PC-3 (cell line): ENCODE results near the gene KRTAP20-2. TPM values are rescaled to one million over a fixed set of nuclear protein-coding genes. Genes with fewer than 3 reads are reported as not detected.

ENCODE experiments used
- ATAC-seq: fragments of 200-7000 bp; cut with Tn5 transposase; 2 replicates; pipeline ENCODE4 v1.9.1; 2020; ENCODE audit warnings: mild to moderate bottlenecking, moderate library complexity
- BruUV-seq: library from RNA; stranded (reverse); fragments of 400-500 nt; replicated peaks from 2 replicates; lab custom pipeline; 2021; lab: Mats Ljungman, UMichigan
- CTCF ChIA-PET: fragments of 300-600 bp; sonication (Branson Sonifier 250); formaldehyde crosslinking; loops from one replicate; lab custom pipeline; 2022; ENCODE audit warnings: antibody characterized with exemption; lab: Charles Lee
- POLR2A ChIA-PET: fragments of 300-600 bp; sonication (Branson Sonifier 250); formaldehyde crosslinking; loops from one replicate; lab custom pipeline; 2022; ENCODE audit warnings: antibody characterized with exemption; ENCODE audit not compliant: unreplicated experiment; lab: Charles Lee
- DNase-seq: peaks from one replicate; pipeline ENCODE4 v3.0.0-alpha.2; 2015
- H2AFZ ChIP-seq: fragments of 300-600 bp; sonication (generic); 2 replicates; pipeline ENCODE4 v1.6.0; 2016; ENCODE audit warnings: antibody characterized with exemption, low read length
- H3F3A ChIP-seq: fragments of 300-600 bp; sonication (generic); one replicate; pipeline ENCODE4 v1.6.0; 2017; ENCODE audit warnings: antibody characterized with exemption, low read length, control low read depth, mild to moderate bottlenecking; ENCODE audit not compliant: unreplicated experiment
- H3K27ac ChIP-seq: fragments of 300-600 bp; sonication (generic); 2 replicates; pipeline ENCODE4 v1.5.1; 2016; ENCODE audit warnings: mild to moderate bottlenecking, low read length
- H3K27me3 ChIP-seq: fragments of 300-600 bp; sonication (generic); 2 replicates; pipeline ENCODE4 v1.6.1; 2016; ENCODE audit warnings: low read length, mixed read lengths
- H3K36me3 ChIP-seq: fragments of 300-600 bp; sonication (generic); 2 replicates; pipeline ENCODE4 v1.6.1; 2016; ENCODE audit warnings: low read depth, mixed run types, low read length, mixed read lengths
- H3K4me1 ChIP-seq: fragments of 300-600 bp; sonication (generic); 2 replicates; pipeline ENCODE4 v1.5.1; 2016; ENCODE audit warnings: low read length; ENCODE audit not compliant: insufficient read depth
- H3K4me2 ChIP-seq: fragments of 300-600 bp; sonication (generic); 2 replicates; pipeline ENCODE4 v1.6.0; 2016; ENCODE audit warnings: low read length
- H3K4me3 ChIP-seq: fragments of 300-600 bp; sonication (generic); 2 replicates; pipeline ENCODE4 v1.5.1; 2016; ENCODE audit warnings: mild to moderate bottlenecking, low read length, mixed read lengths
- H3K79me2 ChIP-seq: fragments of 300-600 bp; sonication (generic); 2 replicates; pipeline ENCODE4 v1.6.1; 2017; ENCODE audit warnings: low read length, mixed read lengths
- H3K9ac ChIP-seq: fragments of 300-600 bp; sonication (generic); 2 replicates; pipeline ENCODE4 v1.6.0; 2016; ENCODE audit warnings: mild to moderate bottlenecking, low read length
- H3K9me2 ChIP-seq: fragments of 300-600 bp; sonication (generic); replicated peaks from 2 replicates; pipeline ENCODE4 v1.6.1; 2016; ENCODE audit warnings: mixed run types, low read length, mixed read lengths
- H3K9me3 ChIP-seq: fragments of 300-600 bp; sonication (generic); 2 replicates; pipeline ENCODE4 v1.6.1; 2016; ENCODE audit warnings: low read length, mixed read lengths
- H4K20me1 ChIP-seq: fragments of 300-600 bp; sonication (generic); 2 replicates; pipeline ENCODE4 v1.6.1; 2016; ENCODE audit warnings: low read length, mixed read lengths
- EZH2 ChIP-seq: fragments of 300-600 bp; sonication (generic); IDR thresholded peaks from one replicate; pipeline ENCODE4 v1.6.1; 2017; ENCODE audit warnings: antibody characterized with exemption, mild to moderate bottlenecking, low read length; ENCODE audit not compliant: unreplicated experiment
- EZH2phosphoT487 ChIP-seq: fragments of 300-600 bp; sonication (generic); IDR thresholded peaks from 2 replicates; pipeline ENCODE4 v1.6.1; 2018; ENCODE audit warnings: mild to moderate bottlenecking, antibody characterized with exemption, low read length, borderline replicate concordance
- intact Hi-C: fragments of 100-400 bp; cut with micrococcal nuclease; formaldehyde crosslinking; loops from 2 replicates; pipeline ENCODE4 v1.9.0; 2023
- total RNA-seq: library from RNA; depleted of rRNA; stranded (reverse); fragments of >200 nt; gene quantifications from 2 replicates; pipeline ENCODE4 v1.2.3, GENCODE V29; 2014
- TF ChIP-seq, protein P1 (sequence below): fragments of 300-600 bp; sonication (generic); conservative IDR thresholded peaks from 2 replicates; pipeline ENCODE4 v1.5.1; 2017; ENCODE audit warnings: antibody characterized with exemption, low read depth, mild to moderate bottlenecking, low read length

Gene KRTAP20-2
- total RNA-seq, 1 experiment from 2014 or later: 0.51 TPM

DNA sequence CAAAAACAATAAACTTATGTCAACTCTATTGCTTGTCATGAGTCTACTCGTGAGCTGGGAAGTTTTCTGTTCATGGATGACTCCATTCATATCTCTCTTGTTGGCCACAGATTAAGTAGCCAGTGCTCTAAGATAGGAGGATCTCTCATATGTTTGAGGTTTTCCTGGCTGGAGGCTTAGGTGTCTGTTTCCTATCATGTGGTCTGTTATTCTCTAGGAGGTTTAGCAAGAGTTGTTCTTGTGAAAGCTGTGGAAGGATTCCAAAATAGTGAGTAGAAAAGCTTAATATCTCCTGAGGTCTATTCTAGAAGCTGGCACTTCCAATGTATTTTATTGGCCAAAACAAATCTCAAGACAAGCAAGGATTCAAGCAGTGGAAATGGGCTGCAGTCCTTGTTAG lies 5.8 kb upstream of the KRTAP20-2 start:
- Histone ChIP-seq H3K9me3 (no peaks in the 10 kb centered on the region), H3K4me3 (no peak overlapping the region), H4K20me1 (no peaks in the 10 kb centered on the region), H3K4me1 (0 out of 2 replicates have a peak, but pooled peaks cover 3% of the 10 kb centered on the region), H3K27ac (no peak overlapping the region), H3F3A (no peaks in the 10 kb centered on the region), H3K9me2 (no peaks in the 10 kb centered on the region), H3K9ac (no peak overlapping the region), H3K36me3 (no peaks in the 10 kb centered on the region), H2AFZ (no peak overlapping the region), H3K4me2 (no peak overlapping the region), H3K79me2 (no peaks in the 10 kb centered on the region), H3K27me3 (no peaks in the 10 kb centered on the region)
- ChIA-PET POLR2A (no interaction called here), CTCF (no interaction called here)
- ATAC-seq: no peak
- intact Hi-C loops: no loop called here
- BruUV-seq: no TSS peak
- TF ChIP-seq EZH2: no peak
- TF ChIP-seq, protein P1, sequence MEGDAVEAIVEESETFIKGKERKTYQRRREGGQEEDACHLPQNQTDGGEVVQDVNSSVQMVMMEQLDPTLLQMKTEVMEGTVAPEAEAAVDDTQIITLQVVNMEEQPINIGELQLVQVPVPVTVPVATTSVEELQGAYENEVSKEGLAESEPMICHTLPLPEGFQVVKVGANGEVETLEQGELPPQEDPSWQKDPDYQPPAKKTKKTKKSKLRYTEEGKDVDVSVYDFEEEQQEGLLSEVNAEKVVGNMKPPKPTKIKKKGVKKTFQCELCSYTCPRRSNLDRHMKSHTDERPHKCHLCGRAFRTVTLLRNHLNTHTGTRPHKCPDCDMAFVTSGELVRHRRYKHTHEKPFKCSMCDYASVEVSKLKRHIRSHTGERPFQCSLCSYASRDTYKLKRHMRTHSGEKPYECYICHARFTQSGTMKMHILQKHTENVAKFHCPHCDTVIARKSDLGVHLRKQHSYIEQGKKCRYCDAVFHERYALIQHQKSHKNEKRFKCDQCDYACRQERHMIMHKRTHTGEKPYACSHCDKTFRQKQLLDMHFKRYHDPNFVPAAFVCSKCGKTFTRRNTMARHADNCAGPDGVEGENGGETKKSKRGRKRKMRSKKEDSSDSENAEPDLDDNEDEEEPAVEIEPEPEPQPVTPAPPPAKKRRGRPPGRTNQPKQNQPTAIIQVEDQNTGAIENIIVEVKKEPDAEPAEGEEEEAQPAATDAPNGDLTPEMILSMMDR: no peak
- no peak for TF ChIP-seq EZH2phosphoT487
- no peak for DNase-seq

DNA sequence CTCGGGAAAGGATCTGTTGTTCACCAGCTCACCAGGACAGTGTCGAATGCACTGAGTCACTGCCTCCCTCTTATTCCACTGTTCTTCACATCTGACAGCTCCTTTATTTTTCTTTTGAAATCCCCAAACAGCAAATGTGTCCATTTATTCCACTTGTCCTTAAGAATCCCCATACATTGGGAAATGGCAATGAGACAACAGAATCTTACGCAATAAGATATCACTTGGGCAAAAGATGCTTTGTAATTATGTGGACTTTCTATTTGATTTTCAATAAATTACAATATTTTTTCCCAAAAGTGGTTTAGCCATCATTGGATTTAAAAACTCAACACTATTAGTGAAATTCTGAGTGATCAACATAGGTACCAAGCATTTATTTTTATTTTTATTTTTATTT lies 3.7 kb downstream of the KRTAP20-2 start:
- TF ChIP-seq EZH2 (no peak), EZH2phosphoT487 (no peak)
- TF ChIP-seq, protein P1: no peak
- H3K27ac ChIP-seq: no peak overlapping the region
- H3K27me3 ChIP-seq: no peaks in the 10 kb centered on the region
- no peaks in the 10 kb centered on the region for H3K9me3 ChIP-seq
- intact Hi-C loops: no loop called here
- H2AFZ ChIP-seq: no peak overlapping the region
- no peak overlapping the region for H3K4me2 ChIP-seq
- no peak overlapping the region for H3K9ac ChIP-seq
- ChIA-PET CTCF (no interaction called here), POLR2A (no interaction called here)
- no peaks in the 10 kb centered on the region for H3K79me2 ChIP-seq
- no peaks in the 10 kb centered on the region for H4K20me1 ChIP-seq
- no peak overlapping the region for H3K4me3 ChIP-seq
- no peaks in the 10 kb centered on the region for H3K4me1 ChIP-seq
- no peak for DNase-seq
- ATAC-seq: no peak
- H3K36me3 ChIP-seq: no peaks in the 10 kb centered on the region
- no peaks in the 10 kb centered on the region for H3F3A ChIP-seq
- H3K9me2 ChIP-seq: 0 out of 2 replicates have a peak, but pooled peaks cover 3% of the 10 kb centered on the region
- no TSS peak for BruUV-seq

DNA sequence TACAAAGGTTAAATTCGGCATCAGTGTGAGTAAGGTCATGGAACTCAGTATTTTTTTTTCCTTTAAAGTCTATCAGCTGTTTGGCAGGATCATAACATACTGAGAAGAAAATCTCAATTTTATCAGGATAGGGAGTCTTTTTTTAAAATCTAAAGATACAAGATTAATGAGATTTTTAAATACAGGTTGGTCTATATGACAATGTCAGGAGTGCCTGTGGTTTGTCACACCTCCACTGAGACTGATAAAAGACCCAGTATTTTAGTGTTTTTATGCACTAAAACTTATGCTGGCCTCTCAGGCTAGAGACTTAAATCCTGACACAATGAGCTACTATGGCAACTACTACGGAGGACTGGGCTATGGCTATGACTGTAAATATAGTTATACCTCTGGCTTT lies 7.6 kb downstream of the KRTAP20-2 start, which contains the start of gene KRTAP20-3:
TSS of gene KRTAP20-3 (plus strand) at position 301 of the 400 bp plus-strand sequence.
- H3K27ac ChIP-seq: no peak within 1 kb of the TSS
- no peak within 1 kb of the TSS for H2AFZ ChIP-seq
- no peak for TF ChIP-seq EZH2
- TF ChIP-seq, protein P1: no peak
- TF ChIP-seq EZH2phosphoT487: no peak
- H4K20me1 ChIP-seq: no peaks in the 10 kb centered on the region
- ATAC-seq (no peak), DNase-seq (no peak)
- peaks cover 15% of the 10 kb centered on the region for H3K4me1 ChIP-seq
- H3K9ac ChIP-seq: no peak within 1 kb of the TSS
- no peaks in the 10 kb centered on the region for H3K36me3 ChIP-seq
- H3K9me2 ChIP-seq: no peaks in the 10 kb centered on the region
- no peak within 1 kb of the TSS for H3K4me3 ChIP-seq
- intact Hi-C loops: no loop called here
- no peaks in the 10 kb centered on the region for H3K9me3 ChIP-seq
- BruUV-seq: no TSS peak
- ChIA-PET CTCF (no interaction called here), POLR2A (no interaction called here)
- H3K4me2 ChIP-seq: no peak within 1 kb of the TSS
- no peaks in the 10 kb centered on the region for H3F3A ChIP-seq
- no peaks in the 10 kb centered on the region for H3K79me2 ChIP-seq
- no peaks in the 10 kb centered on the region for H3K27me3 ChIP-seq
